Measurements from ENCODE around the gene TBX1.

The TBX1 gene

GRCh38 chr22:19760058-19760950, at the start of gene TBX1:
TSS of gene TBX1 (plus strand) at chr22:19760778. CDS start at chr22:19760844, 66 bp downstream.
- no peak for DNase-seq
- H3K36me3 ChIP-seq (replicated peaks) = no peaks in the 10 kb centered on the region
- in situ Hi-C loops (cut with HindIII; ENCODE audit: low pct_ligation_motif_present, low sequenced_read_pairs) = no loop called here
- no peak within 1 kb of the TSS for H3K27ac ChIP-seq
- TF ChIP-seq CTCF (IDR thresholded peaks at IDR 0.05; ENCODE audit: low read depth, low read length, missing control alignments) = no peak
- peak within 1 kb of the TSS; percentile 17 for H3K4me3 ChIP-seq (ENCODE audit: low read depth, low read length)
- peaks cover 85% of the 10 kb centered on the region for H3K27me3 ChIP-seq (replicated peaks)

- Histone ChIP-seq H3K27me3 (replicated peaks) (peaks cover 2% of the 10 kb centered on the region), H3K36me3 (replicated peaks) (no peaks in the 10 kb centered on the region), H3K27ac (no peak overlapping the region), H3K4me3 (ENCODE audit: low read depth, low read length) (no peak overlapping the region)
- no peak for DNase-seq
- in situ Hi-C loops (cut with HindIII; ENCODE audit: low pct_ligation_motif_present, low sequenced_read_pairs) = no loop called here
- TF ChIP-seq CTCF (IDR thresholded peaks at IDR 0.05; ENCODE audit: low read depth, low read length, missing control alignments) = no peak
Observed at GRCh38 chr22:19713245-19713644, 47.3 kb upstream of the TBX1 start.

GRCh38 chr22:19713650-19714311, 46.8 kb upstream of the TBX1 start:
- Histone ChIP-seq H3K36me3 (replicated peaks) (no peaks in the 10 kb centered on the region), H3K4me3 (ENCODE audit: low read depth, low read length) (peak overlapping the region; percentile 48), H3K27me3 (replicated peaks) (peaks cover 2% of the 10 kb centered on the region), H3K27ac (no peak overlapping the region)
- in situ Hi-C loops (cut with HindIII; ENCODE audit: low pct_ligation_motif_present, low sequenced_read_pairs) = no loop called here
- TF ChIP-seq CTCF (IDR thresholded peaks at IDR 0.05; ENCODE audit: low read depth, low read length, missing control alignments) = no peak
- DNase-seq = no peak

- H3K27ac ChIP-seq = no peak within 1 kb of the TSS
- in situ Hi-C loops (cut with HindIII; ENCODE audit: low pct_ligation_motif_present, low sequenced_read_pairs) = no loop called here
- H3K27me3 ChIP-seq (replicated peaks) = no peaks in the 10 kb centered on the region
- peak within 1 kb of the TSS; percentile 55 for H3K4me3 ChIP-seq (ENCODE audit: low read depth, low read length)
- DNase-seq = no peak
- TF ChIP-seq CTCF (IDR thresholded peaks at IDR 0.05; ENCODE audit: low read depth, low read length, missing control alignments) = no peak
- no peaks in the 10 kb centered on the region for H3K36me3 ChIP-seq (replicated peaks)
Observed at GRCh38 chr22:19714312-19715187, 46.0 kb upstream of the TBX1 start, which contains the start of gene SEPTIN5. TSS of gene SEPTIN5 (plus strand) at chr22:19714503. CDS start at chr22:19714589, 86 bp downstream.

- no peaks in the 10 kb centered on the region for H3K27me3 ChIP-seq (replicated peaks)
- H3K27ac ChIP-seq = no peak overlapping the region
- no peak for DNase-seq
- no peak for TF ChIP-seq CTCF (IDR thresholded peaks at IDR 0.05; ENCODE audit: low read depth, low read length, missing control alignments)
- peak overlapping the region; percentile 55 for H3K4me3 ChIP-seq (ENCODE audit: low read depth, low read length)
- in situ Hi-C loops (cut with HindIII; ENCODE audit: low pct_ligation_motif_present, low sequenced_read_pairs) = no loop called here
- no peaks in the 10 kb centered on the region for H3K36me3 ChIP-seq (replicated peaks)
Observed at GRCh38 chr22:19715188-19715930, 45.2 kb upstream of the TBX1 start.

Data from brain microvascular endothelial cell (primary cell).